Effector CD4-positive, alpha-beta T cell (primary cell): Measurements from ENCODE around the gene PDGFA.

Experiments
- DNase-seq: peaks from one replicate; pipeline ENCODE4 v3.0.0-alpha.2; 2020

Gene PDGFA

DNA sequence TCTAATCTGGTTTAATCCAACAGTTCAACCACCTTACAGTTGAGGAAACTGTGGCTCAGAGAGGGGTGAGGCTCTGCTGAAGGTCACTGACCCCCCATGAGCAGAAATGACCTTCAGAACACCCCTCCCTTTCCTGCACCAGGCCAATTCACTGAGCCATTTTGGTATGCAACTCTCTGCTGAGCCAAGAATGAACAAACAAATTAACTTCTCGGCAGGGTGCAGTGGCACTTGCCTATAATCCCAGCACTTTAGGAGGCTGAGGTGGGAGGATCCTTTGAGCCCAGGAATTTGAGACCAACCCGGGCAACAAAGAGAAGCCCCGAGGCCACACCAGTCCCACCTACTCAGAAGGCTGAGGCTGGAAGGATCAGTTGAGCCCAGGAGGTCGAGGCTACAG, 29.8 kb downstream of the PDGFA start:
- DNase-seq = no peak

DNA sequence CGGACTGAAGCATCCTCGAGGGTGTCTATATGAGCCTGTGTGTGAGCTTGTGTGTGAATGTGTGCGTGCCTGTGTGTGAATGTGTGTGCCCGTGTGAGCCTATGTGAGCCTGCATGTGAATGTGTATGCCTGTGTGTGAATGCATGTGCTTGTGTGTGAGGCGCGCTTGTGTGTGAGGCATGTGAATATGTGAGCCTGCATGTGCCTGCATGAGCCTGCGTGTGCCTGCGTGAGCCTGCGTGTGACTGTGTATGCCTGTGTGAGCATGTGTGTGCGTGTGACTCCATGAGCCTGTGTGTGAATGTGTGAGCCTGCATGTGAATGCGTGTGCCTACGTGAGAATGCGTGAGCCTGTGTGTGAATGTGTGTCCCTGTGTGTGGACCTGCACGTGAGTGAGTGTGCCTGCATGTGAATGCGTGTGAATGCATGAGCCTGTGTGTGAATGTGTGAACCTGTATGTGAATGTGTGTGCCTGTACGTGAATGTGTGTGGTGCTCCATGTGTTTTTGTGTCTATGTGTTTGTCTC, 33.4 kb downstream of the PDGFA start:
- no peak for DNase-seq

- DNase-seq = no peak
These were observed 34.2 kb downstream of the PDGFA start for GRCh38 chr7:485188-486081.

DNA sequence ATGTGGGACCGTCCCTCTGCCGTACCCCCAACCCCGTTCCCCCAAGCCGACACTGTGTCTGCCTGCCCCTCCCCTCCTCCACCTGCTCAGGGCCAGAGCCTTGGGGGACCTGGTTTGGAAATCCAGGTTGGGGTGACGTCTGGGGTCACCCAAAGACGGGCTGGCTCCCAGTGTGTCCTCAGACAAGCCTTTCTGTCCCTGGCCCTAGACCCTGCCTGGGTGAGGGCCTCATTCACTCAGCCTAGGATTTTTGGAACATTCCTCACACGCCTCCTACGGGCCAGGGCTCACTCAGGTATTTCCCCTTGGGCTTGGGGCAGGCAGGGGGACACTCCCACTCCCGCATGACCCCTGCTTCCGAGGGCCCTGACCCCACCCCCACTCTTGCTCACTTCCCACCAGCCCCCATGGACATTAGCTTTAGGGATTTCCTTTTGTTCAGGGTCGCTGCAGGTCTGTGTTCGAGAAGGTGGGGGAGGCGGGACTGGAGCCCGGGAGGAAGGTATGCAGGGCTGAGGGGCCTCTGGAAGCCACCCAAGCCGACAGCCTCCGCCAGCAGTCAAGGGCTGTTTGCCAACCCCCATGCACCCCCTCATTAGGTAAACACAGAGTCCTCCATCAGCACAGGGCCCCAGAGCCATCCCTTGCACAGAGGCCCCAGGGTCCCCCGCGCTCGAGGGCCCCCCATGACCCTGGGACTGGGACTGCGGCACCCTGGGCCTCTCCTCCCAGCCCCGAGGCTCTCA, 35.1 kb downstream of the PDGFA start:
- no peak for DNase-seq

DNA sequence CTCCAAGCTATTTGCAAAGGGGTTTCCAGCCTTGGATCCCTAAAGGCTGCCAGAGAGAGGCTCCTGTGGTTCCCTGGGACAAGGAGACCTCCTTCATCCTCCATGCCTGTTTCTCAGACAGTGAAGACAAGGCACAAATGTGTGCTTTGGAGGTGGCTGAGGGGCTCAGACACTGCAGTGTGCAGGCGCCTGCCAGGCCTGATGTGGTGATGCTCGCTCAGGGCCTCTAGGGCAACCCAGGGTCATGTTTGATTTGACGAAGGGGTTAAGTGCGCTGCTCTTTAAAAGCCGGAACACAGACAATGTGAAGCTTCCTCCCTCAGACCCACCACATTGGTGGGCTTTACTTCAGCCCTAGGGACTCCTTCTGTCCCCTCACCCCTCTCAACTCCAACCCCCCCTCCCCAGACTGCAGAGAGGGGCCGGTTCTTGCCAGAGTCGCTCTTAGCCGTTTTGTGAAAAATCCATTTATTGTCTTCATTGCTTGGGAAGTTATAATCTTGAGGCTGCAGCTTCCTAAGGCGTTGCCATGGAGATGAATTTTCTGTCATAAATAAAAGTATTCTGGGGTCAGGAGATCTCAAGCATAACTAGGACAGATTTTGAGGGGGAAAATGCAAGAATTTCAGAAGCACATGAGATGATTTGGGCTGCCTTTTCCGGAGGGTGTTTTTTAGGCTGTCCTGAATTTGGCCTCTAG, 35.8 kb downstream of the PDGFA start:
- DNase-seq = no peak

GRCh38 chr7:482521-483083, 37.0 kb downstream of the PDGFA start:
- DNase-seq = no peak

DNA sequence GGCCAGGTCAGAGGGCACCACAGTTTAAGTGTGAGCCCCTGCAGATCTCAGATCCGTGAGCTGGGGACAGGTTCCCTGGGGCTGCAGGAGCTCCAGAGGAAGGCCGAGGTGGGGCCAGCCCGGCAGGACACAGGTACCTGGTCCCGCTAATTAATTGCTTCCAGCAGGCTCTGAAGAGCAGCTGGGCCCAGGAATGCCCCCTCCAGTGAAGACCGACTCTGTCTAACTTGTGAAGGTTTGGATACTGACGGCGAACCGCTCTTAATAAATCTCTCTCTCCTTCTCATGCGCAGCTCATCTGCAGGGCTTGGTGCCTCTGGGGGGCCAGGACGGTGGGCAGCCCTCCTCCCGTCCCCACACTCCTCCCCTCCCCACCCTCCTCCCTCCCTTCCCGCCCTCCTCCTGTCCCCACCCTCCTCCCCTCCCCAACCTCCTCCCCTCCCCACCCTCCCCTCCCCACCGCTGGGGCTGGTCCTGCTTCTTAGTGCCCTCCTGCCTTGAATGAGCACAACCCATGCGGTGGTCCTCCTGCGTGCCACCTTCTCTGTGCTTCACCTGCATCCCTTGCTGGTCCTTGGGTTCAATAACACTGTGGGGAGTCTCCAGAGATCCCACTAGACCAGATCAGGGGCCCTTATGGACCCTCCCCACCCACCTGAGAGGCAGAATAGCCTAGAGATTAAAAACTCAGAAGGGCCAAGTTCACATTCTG, 38.3 kb downstream of the PDGFA start:
- DNase-seq = no peak

- no peak for DNase-seq
These were observed 39.0 kb downstream of the PDGFA start for GRCh38 chr7:480531-481218.

DNA sequence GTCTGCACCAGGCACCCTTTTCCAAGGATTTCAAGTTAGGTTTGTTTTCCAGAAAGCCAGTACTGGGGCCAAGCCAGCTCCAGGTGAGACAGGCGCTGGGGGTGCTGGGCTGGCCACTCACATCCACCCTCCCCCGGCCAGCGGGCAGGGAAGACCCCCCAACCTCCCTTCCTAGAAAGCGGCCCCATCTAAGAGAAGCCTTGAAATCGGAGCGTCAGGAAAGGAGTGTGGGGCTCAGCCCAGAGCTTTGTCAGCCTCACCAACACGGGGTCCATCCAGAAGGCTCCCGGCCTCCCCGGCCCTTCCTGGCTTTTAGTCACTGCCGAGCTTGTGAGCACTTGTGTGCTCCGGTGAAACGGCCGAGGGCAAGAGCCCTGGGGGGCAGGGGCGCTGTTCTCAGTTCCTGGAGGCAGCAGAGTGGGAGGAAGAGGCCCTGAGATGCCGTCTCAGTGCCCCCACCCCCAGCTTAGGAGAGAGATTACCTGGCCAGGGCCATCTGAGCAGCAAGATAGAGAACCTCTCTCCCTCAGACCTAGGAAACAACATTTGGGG, 39.6 kb downstream of the PDGFA start:
- no peak for DNase-seq

DNA sequence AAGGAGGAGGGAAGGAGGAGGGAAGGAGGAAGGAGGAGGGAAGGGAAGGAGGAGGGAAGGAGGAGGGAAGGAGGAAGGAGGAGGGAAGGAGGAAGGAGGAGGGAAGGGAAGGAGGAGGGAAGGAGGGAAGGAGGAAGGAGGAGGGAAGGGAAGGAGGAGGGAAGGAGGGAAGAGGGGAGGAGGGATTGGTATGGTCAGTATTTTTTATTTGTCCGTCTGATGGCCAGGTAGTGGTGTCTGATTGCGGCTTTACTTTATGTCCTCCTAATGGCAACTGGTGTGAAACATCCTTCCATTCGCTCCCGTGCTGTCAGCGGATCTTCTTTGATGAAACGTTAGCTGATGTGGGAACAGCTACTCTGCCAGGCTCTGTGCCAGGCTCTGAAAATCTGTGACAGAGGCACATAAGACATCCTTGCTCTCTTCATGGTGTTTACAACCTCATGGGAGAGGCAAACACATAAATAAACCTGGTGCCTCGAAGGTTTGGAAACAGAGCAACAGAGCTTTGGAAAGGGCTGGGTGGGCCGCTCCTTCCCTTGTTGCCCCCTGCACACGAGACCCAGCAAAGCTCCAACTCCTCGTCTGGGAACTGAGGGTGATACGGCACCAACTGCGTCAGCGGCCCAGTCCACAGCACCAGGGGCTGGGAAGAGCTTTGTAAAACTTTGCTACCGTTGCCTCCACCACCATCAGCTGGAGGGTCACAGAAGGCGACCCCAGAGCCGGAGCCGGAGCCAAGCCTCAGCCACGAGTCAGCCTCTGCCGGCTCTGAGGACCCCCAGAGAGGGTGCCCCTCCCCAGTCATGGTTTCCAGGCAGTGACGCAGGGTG, 40.3 kb downstream of the PDGFA start:
- no peak for DNase-seq

GRCh38 chr7:477626-478220, 41.9 kb downstream of the PDGFA start:
- DNase-seq = no peak

- no peak for DNase-seq
These were observed 42.8 kb downstream of the PDGFA start for GRCh38 chr7:476736-477360.

DNA sequence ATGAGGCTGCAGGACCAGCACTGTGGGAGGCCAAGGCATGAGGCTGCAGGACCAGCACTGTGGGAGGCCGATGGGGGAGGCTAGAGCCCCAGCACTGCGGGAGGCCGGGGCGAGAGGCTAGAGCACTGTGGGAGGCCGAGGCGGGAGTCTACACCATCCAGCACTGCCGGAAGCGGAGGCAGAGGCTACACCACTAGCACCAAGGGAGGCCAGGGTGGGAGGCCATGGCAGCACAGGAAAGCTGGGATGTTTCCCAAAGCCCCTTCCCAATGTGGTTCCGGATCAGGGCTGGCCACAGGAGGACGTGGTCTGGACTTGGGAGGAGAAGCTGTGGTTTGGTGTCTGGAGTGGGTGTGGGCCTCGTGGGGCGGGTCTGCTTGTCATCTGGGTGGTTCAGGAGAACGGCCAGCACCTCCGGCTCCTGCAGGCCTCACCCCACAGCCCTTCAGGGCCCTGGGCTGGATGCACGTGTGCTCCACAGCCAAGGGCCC, 43.6 kb downstream of the PDGFA start:
- no peak for DNase-seq

- DNase-seq = no peak
These were observed 44.3 kb downstream of the PDGFA start for GRCh38 chr7:475425-475728.

- DNase-seq = no peak
These were observed 44.8 kb downstream of the PDGFA start for GRCh38 chr7:474605-475424.

- DNase-seq = no peak
These were observed 45.6 kb downstream of the PDGFA start for GRCh38 chr7:473870-474604.

DNA sequence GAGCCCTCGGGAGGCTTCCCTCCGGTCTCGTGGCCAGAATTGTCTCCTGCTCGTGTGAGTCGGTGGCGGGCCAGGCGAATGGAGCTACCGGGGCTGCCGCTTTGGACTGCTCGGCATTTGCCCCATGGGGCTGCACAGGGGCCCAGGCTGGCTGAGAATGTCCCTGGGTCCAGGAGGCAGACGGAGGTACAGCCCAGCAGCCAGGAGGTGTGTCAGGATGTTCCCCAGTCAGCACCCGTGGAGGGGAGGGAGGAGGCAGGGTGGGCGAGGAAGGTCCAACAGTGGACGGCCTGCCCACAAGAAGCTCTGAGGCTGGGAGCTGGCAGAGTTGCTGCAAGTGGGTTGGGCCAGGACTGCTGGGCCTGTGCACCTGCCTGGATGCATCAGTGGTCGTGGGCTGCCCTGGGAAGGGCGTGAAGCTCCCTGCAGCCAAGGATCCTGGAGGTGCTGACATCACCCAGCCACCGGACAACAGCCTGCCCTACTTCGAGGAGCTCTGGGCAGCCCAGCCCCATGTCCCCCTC, 46.4 kb downstream of the PDGFA start:
- DNase-seq = no peak

DNA sequence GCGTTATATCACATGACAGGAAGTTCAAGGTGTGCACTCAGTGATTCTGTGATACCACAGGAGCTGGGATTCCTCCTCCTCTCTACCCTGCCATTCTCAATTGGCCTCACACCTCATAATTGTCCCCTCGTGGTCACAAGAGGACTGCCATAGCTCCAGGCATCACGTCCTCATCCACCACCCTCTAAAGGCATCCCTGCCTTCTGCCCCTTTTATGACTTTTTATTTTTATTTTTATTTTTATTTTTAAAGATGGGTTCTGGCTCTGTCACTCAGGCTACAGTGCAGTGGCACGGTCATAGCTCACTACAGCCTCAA, 47.0 kb downstream of the PDGFA start:
- DNase-seq = no peak
